ENCODE measurements around the gene ACTN1. TPM values are rescaled to one million over a fixed set of nuclear protein-coding genes. Genes with fewer than 3 reads are reported as not detected.

ACTN1 gene
- total RNA-seq, 3 donors from 2014 or later = 75.0 to 295 (median 290) TPM

- H3K27me3 ChIP-seq = no peaks in the 10 kb centered on the region
- H3K4me1 ChIP-seq = peaks cover 43 to 71% of the 10 kb centered on the region in 2 donors
- no peak for DNase-seq (ENCODE audit: low spot score in 2 of 2)
- intact Hi-C loops (cut with DNase I; ENCODE audit: low total_unique reads) = no loop called here
- peak overlapping the region; percentile 83 to 94 for H3K27ac ChIP-seq
- no peaks in the 10 kb centered on the region for H3K36me3 ChIP-seq
- peak overlapping the region in 1 of 3 donors; percentile 44 for H3K4me3 ChIP-seq
- TF ChIP-seq POLR2AphosphoS5 (IDR thresholded peaks at IDR 0.05) = no peak
- TF ChIP-seq POLR2A (IDR thresholded peaks at IDR 0.05) = no peak
- TF ChIP-seq CTCF (IDR thresholded peaks at IDR 0.05) = no peak
- no peaks in the 10 kb centered on the region for H3K9me3 ChIP-seq
Observed at GRCh38 chr14:68949601-68949965, 29.5 kb downstream of the ACTN1 start.

GRCh38 chr14:68948686-68949600 lies 30.2 kb downstream of the ACTN1 start:
- TF ChIP-seq CTCF (IDR thresholded peaks at IDR 0.05) (no peak), POLR2A (IDR thresholded peaks at IDR 0.05) (no peak), POLR2AphosphoS5 (IDR thresholded peaks at IDR 0.05) (no peak)
- intact Hi-C loops (cut with DNase I; ENCODE audit: low total_unique reads) = no loop called here
- DNase-seq (ENCODE audit: low spot score in 2 of 2) = no peak
- Histone ChIP-seq H3K27ac (peak overlapping the region; percentile 83 to 94), H3K27me3 (no peaks in the 10 kb centered on the region), H3K9me3 (no peaks in the 10 kb centered on the region), H3K4me1 (peaks cover 47 to 77% of the 10 kb centered on the region in 2 donors), H3K36me3 (no peaks in the 10 kb centered on the region), H3K4me3 (peak overlapping the region in 1 of 3 donors; percentile 44)

- intact Hi-C loops (cut with DNase I; ENCODE audit: low total_unique reads) = no loop called here
- no peaks in the 10 kb centered on the region for H3K27me3 ChIP-seq
- no peak for DNase-seq (ENCODE audit: low spot score in 2 of 2)
- H3K4me3 ChIP-seq = peak overlapping the region in 1 of 3 donors; percentile 53
- H3K27ac ChIP-seq = peak overlapping the region; percentile 83 to 94
- peaks cover 47 to 74% of the 10 kb centered on the region in 2 donors for H3K4me1 ChIP-seq
- no peaks in the 10 kb centered on the region for H3K9me3 ChIP-seq
- peak; percentile 19 to 71 (median 53) for TF ChIP-seq POLR2AphosphoS5 (IDR thresholded peaks at IDR 0.05)
- TF ChIP-seq CTCF (IDR thresholded peaks at IDR 0.05) = no peak
- no peaks in the 10 kb centered on the region for H3K36me3 ChIP-seq
Observed at GRCh38 chr14:68947802-68948201, 31.3 kb downstream of the ACTN1 start.

- intact Hi-C loops (cut with DNase I; ENCODE audit: low total_unique reads) = no loop called here
- no peaks in the 10 kb centered on the region for H3K9me3 ChIP-seq
- TF ChIP-seq POLR2AphosphoS5 (IDR thresholded peaks at IDR 0.05) = no peak
- no peak for TF ChIP-seq POLR2A (IDR thresholded peaks at IDR 0.05)
- TF ChIP-seq CTCF (IDR thresholded peaks at IDR 0.05) = no peak
- no peaks in the 10 kb centered on the region for H3K27me3 ChIP-seq
- peaks cover 35 to 65% of the 10 kb centered on the region in 2 donors for H3K4me1 ChIP-seq
- H3K4me3 ChIP-seq = peak overlapping the region in 1 of 3 donors; percentile 39
- no peaks in the 10 kb centered on the region for H3K36me3 ChIP-seq
- H3K27ac ChIP-seq = peak overlapping the region; percentile 83 to 94
- no peak for DNase-seq (ENCODE audit: low spot score in 2 of 2)
Observed at GRCh38 chr14:68946489-68946822, 32.6 kb downstream of the ACTN1 start.

All from breast epithelium (tissue), 4 donors.